ENCODE results near the gene ZNF165. TPM values are rescaled to one million over a fixed set of nuclear protein-coding genes. Genes with fewer than 3 reads are reported as not detected.
A peak's percentile ranks its signal among the peaks of the same experiment; 100 is the strongest.

The ZNF165 gene
- polyA plus RNA-seq, 1 donor from 2014 or later, result 1.4 TPM

DNA sequence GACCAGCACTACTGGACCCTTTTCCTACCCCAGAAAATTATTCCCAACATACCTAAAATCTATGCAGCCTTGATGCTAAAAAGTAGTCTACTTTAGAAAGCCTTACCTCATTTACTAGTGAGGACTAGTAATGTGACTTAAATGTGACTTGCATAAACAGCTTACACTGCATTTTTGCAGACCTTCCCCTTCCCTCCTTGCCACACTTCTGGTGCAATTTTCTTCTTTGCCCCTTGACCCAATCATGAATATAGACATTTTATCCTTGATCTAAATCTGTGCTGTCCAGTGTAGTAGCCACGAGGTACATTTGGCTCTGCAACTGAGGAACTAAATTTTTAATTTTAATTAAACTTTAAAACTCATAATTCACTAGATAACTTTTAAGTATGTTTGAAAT is 54.3 kb downstream of the ZNF165 start:
- Histone ChIP-seq H3F3A (ENCODE audit: insufficient read depth, low read length, poor library complexity, severe bottlenecking) (no peaks in the 10 kb centered on the region), H3K27ac (ENCODE audit: low read length) (no peak overlapping the region), H3K79me2 (replicated peaks; ENCODE audit: insufficient read depth, low read length) (peaks cover 66% of the 10 kb centered on the region), H3K4me3 (ENCODE audit: low read length) (no peak overlapping the region), H3K4me2 (ENCODE audit: low read length) (no peak overlapping the region), H3K27me3 (ENCODE audit: insufficient read depth, low read depth, low read length) (no peaks in the 10 kb centered on the region), H3K36me3 (ENCODE audit: insufficient read depth, low read length) (peaks cover 7% of the 10 kb centered on the region), H3K9me2 (ENCODE audit: insufficient read depth, low read length) (no peaks in the 10 kb centered on the region), H3K9me3 (ENCODE audit: low read length) (no peaks in the 10 kb centered on the region), H4K20me1 (ENCODE audit: insufficient read depth) (no peaks in the 10 kb centered on the region), H2AFZ (ENCODE audit: low read depth, low read length) (no peak overlapping the region), H3K9ac (ENCODE audit: low read length) (no peak overlapping the region)
- TF ChIP-seq EZH2 (IDR thresholded peaks at IDR 0.05; ENCODE audit: borderline replicate concordance, insufficient read depth, low read length, poor library complexity, severe bottlenecking) (no peak), TAF1 (IDR thresholded peaks at IDR 0.05; ENCODE audit: low read depth) (no peak), RAD21 (conservative IDR thresholded peaks at IDR 0.05) (no peak), MXI1 (conservative IDR thresholded peaks at IDR 0.05; ENCODE audit: poor library complexity, severe bottlenecking) (no peak), EP300 (conservative IDR thresholded peaks at IDR 0.05; ENCODE audit: poor library complexity, severe bottlenecking) (no peak), SMC3 (conservative IDR thresholded peaks at IDR 0.05; ENCODE audit: poor library complexity) (no peak), POLR2AphosphoS5 (IDR thresholded peaks at IDR 0.05) (no peak)
- TF ChIP-seq, protein P1, sequence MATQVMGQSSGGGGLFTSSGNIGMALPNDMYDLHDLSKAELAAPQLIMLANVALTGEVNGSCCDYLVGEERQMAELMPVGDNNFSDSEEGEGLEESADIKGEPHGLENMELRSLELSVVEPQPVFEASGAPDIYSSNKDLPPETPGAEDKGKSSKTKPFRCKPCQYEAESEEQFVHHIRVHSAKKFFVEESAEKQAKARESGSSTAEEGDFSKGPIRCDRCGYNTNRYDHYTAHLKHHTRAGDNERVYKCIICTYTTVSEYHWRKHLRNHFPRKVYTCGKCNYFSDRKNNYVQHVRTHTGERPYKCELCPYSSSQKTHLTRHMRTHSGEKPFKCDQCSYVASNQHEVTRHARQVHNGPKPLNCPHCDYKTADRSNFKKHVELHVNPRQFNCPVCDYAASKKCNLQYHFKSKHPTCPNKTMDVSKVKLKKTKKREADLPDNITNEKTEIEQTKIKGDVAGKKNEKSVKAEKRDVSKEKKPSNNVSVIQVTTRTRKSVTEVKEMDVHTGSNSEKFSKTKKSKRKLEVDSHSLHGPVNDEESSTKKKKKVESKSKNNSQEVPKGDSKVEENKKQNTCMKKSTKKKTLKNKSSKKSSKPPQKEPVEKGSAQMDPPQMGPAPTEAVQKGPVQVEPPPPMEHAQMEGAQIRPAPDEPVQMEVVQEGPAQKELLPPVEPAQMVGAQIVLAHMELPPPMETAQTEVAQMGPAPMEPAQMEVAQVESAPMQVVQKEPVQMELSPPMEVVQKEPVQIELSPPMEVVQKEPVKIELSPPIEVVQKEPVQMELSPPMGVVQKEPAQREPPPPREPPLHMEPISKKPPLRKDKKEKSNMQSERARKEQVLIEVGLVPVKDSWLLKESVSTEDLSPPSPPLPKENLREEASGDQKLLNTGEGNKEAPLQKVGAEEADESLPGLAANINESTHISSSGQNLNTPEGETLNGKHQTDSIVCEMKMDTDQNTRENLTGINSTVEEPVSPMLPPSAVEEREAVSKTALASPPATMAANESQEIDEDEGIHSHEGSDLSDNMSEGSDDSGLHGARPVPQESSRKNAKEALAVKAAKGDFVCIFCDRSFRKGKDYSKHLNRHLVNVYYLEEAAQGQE (IDR thresholded peaks at IDR 0.05; ENCODE audit: borderline replicate concordance), result no peak
- TF ChIP-seq, protein P2, sequence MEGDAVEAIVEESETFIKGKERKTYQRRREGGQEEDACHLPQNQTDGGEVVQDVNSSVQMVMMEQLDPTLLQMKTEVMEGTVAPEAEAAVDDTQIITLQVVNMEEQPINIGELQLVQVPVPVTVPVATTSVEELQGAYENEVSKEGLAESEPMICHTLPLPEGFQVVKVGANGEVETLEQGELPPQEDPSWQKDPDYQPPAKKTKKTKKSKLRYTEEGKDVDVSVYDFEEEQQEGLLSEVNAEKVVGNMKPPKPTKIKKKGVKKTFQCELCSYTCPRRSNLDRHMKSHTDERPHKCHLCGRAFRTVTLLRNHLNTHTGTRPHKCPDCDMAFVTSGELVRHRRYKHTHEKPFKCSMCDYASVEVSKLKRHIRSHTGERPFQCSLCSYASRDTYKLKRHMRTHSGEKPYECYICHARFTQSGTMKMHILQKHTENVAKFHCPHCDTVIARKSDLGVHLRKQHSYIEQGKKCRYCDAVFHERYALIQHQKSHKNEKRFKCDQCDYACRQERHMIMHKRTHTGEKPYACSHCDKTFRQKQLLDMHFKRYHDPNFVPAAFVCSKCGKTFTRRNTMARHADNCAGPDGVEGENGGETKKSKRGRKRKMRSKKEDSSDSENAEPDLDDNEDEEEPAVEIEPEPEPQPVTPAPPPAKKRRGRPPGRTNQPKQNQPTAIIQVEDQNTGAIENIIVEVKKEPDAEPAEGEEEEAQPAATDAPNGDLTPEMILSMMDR (IDR thresholded peaks at IDR 0.05; ENCODE audit: poor library complexity, severe bottlenecking), result no peak

DNA sequence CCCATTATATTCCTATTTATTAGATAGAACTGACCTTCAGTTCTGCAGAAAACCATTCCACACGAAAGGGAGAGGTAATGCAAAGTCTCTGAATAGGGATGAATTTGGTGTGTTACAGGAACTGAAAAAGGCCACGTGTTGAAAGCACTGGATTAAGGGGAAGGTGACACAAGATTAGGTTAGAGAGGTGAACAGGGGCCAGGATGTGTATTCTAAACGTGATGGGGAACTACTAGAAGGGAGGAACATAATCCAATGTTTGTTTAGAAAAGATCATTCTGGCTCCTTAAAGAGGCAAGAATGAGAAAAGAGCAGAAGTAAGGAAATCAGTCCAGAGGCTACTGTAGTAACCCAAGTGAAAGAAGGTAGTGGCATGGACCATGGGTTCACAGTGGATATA is 55.0 kb downstream of the ZNF165 start:
- H3K4me3 ChIP-seq (ENCODE audit: low read length), result peak overlapping the region; percentile 77
- TF ChIP-seq POLR2AphosphoS5 (IDR thresholded peaks at IDR 0.05) (no peak), SMC3 (conservative IDR thresholded peaks at IDR 0.05; ENCODE audit: poor library complexity) (no peak), EZH2 (IDR thresholded peaks at IDR 0.05; ENCODE audit: borderline replicate concordance, insufficient read depth, low read length, poor library complexity, severe bottlenecking) (no peak), RAD21 (conservative IDR thresholded peaks at IDR 0.05) (no peak), MXI1 (conservative IDR thresholded peaks at IDR 0.05; ENCODE audit: poor library complexity, severe bottlenecking) (no peak), EP300 (conservative IDR thresholded peaks at IDR 0.05; ENCODE audit: poor library complexity, severe bottlenecking) (no peak), TAF1 (IDR thresholded peaks at IDR 0.05; ENCODE audit: low read depth) (no peak)
- TF ChIP-seq, protein P2 (IDR thresholded peaks at IDR 0.05; ENCODE audit: poor library complexity, severe bottlenecking), result no peak
- TF ChIP-seq, protein P1 (IDR thresholded peaks at IDR 0.05; ENCODE audit: borderline replicate concordance), result no peak
- peaks cover 66% of the 10 kb centered on the region for H3K79me2 ChIP-seq (replicated peaks; ENCODE audit: insufficient read depth, low read length)

More for the DNA sequence above, 55.0 kb downstream of the ZNF165 start:
- Histone ChIP-seq H3K9me2 (ENCODE audit: insufficient read depth, low read length) (no peaks in the 10 kb centered on the region), H3K4me2 (ENCODE audit: low read length) (peak overlapping the region; percentile 93), H3K36me3 (ENCODE audit: insufficient read depth, low read length) (peaks cover under 1% of the 10 kb centered on the region), H3K27ac (ENCODE audit: low read length) (peak overlapping the region; percentile 93), H3K9ac (ENCODE audit: low read length) (peak overlapping the region; percentile 97), H2AFZ (ENCODE audit: low read depth, low read length) (no peak overlapping the region), H3K27me3 (ENCODE audit: insufficient read depth, low read depth, low read length) (no peaks in the 10 kb centered on the region), H4K20me1 (ENCODE audit: insufficient read depth) (no peaks in the 10 kb centered on the region), H3K9me3 (ENCODE audit: low read length) (no peaks in the 10 kb centered on the region), H3F3A (ENCODE audit: insufficient read depth, low read length, poor library complexity, severe bottlenecking) (no peaks in the 10 kb centered on the region)
